ENCODE measurements around the gene RAF1.
"Not testable (repeated sequence)": the region's sequence is repeated elsewhere in the genome, so short reads cannot be mapped to it uniquely, and the experiment has no call there.

Gene RAF1

DNA sequence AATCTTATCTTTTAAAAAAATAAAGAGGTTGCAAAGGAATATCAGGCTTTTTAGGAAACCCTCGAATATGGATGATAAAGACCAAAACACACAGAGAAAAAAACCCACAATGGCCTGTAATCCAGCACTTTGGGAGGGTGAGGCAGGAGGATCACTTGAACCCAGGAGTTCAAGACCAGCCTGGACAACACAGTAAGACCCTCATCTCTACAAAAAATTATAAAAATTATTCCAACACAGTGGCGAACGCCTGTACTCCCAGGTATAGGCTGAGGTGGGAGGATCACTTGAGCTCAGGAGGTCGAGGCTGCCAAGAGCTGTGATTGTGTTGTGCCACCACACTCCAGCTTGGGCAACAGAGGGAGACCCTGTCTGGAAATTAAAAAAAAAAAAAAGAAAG lies 30.8 kb downstream of the RAF1 start:
- no peak for DNase-seq

- DNase-seq = no peak
Measured at GRCh38 chr3:12632523-12632922, 31.4 kb downstream of the RAF1 start.

- not testable (repeated sequence) for DNase-seq
Measured at GRCh38 chr3:12630843-12631242, 33.1 kb downstream of the RAF1 start.

- DNase-seq = no peak
Measured at GRCh38 chr3:12630292-12630691, 33.6 kb downstream of the RAF1 start.

DNA sequence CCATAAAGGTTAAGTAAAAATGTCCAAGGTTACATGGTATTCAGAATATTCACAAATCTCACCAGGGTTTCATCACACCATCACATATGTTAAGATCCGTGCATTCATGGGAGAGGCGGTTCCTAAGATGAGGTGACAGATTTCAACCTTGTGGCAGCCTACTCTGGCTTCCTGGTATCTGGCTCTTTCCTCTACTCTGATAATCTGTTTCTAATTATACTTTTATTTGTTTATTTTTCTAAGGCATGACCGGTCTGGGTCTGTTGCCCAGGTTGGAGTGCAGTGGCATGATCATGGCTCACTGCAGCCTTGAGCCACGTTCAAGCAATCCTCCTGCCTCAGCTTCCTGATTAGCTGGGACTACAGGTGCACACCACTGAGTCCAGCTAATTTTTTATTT lies 34.4 kb downstream of the RAF1 start:
- no peak for DNase-seq

DNA sequence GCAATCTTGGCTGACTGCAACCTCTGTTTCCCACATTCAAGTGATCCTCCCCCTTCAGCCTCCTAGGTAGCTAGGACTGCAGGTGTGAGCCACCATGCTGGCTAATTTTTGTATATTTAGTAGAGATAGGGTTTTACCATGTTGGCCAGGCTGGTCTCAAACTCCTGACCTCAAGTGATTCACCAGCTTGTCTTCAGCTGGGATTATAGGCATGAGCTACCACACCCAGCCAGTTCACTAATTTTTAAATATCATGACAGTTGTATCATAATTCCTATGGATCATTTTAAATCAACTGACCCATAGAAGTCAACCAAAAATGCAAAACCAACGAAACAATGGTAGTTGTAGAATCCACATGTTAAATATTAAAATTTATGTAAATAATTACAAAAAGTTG lies 35.1 kb downstream of the RAF1 start:
- no peak for DNase-seq

GRCh38 chr3:12627370-12627769 lies 36.5 kb downstream of the RAF1 start:
- DNase-seq = no peak

- not testable (repeated sequence) for DNase-seq
Measured at GRCh38 chr3:12624964-12625363, 39.0 kb downstream of the RAF1 start.

DNA sequence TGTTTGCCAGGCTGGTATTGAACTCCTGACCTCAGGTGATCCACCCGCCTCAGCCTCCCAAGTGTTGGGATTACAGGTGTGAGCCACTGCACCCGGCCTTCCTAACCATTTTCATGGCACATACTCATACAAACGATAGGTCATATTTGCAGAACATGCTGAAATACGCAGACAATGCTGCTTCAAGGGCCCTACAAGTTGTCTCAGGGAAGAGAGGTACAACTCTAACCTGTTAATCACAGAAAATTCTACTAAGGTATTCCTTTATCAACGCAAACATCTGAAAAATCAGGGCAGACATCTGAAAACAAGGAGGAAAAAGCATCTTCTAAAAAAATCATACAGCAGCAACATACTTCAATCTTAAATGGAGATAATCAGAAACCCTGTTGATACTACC lies 39.9 kb downstream of the RAF1 start:
- no peak for DNase-seq

DNA sequence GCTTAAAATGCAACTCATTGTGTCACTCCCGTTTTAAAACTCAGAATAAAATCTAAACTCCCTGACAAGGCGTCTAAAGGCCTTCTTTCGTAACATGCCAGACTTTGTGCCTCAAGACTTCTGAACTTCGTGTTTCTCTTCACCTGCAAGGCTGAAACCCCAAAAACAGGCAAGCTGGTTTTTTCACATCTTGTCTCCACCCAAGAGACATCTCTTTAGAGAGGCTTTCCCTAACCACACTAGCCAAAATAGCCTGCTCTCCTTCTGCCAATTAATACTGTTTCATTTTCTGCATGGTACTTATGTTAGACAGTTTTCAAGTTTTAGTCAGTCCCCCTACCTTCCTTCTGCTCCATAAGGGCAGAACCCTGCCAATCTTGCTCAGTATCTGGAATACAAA lies 41.6 kb downstream of the RAF1 start:
- no peak for DNase-seq

- no peak for DNase-seq
Measured at GRCh38 chr3:12620729-12621128, 43.2 kb downstream of the RAF1 start.

DNA sequence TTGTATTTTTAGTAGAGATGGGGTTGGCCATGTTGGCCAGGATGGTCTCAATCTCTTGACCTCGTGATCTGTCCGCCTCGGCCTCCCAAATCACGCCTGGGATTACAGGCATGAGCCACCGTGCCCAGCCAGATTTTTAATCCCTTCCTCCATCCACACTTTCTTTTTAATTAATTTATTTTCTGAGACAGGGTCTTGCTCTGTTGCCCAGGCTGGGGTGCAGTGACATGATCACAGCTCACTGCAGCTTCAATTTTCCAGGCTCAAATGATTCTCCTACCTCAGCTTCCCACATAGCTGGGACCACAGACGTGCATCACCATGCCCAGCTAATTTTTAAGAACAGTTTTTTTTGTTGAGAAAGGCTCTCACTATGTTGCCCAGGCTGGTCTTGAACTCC lies 43.6 kb downstream of the RAF1 start:
- DNase-seq = no peak

DNA sequence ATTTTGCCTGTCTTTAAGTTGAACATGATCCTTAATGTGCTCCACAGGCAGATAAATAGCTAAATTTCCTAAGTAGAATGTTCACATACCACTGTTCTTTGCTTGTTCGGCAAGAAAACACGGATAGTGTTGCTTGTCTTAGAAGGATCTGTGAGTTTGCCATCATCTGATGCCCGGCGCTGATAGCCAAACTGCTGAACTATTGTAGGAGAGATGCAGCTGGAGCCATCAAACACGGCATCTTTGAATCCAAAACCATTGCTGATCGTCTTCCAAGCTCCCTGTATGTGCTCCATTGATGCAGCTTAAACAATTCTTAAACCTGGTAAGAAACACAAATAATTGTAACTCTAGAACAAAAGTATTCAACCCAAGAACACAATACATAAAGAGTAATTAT lies 45.5 kb downstream of the RAF1 start:
- DNase-seq = no peak

DNA sequence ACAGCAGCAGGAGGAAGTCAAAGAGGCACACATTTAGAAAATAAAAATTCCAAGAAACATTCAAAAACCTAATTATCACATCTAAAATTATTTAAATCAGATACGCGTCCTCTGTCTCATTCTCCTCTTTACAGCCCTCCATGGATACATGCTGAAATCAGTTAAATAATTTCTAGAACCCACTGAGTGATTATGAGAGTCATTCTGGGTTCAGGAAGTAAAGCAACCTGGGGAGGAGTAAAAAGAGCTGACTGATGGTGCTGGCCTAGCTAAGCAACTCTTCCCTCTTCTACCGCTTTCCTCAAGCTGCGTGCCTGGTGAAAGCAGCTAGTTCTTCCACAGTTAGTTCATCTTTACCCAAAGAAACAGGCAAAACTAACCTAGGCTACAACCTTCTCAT lies 48.7 kb downstream of the RAF1 start:
- DNase-seq = no peak

GRCh38 chr3:12613250-12613649 lies 50.7 kb downstream of the RAF1 start:
- DNase-seq = no peak

DNA sequence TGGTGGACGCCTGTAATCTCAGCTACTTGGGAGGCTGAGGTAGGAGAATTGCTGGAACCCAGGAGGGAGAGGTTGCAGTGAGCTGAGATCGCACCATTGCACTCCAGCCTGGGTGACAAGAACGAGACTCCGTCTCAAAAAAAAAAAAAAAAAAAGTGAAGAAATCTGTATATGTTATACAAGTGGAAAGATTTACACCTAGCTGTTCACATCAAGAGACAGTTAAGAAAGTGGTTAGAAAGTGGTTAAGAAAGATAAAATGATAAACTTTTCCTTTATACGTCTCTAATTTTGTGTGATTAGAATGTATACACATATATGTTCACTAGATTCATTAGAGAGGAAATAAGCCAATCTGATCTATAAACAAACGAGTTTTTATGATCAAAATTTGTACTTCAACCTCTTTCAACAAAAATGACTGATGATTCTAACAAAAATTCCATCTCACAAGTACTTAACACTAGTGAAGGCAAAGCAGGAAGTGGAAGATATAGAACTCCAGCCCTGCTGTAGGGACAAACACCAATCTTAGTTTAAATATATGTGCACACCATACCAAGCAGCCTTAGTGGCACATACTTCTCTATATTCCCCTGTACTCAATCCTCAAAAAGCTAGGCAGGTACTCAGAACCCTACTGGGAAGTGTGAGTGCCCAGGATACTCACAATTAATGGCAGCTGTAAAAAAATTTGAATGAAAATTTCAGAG lies 51.2 kb downstream of the RAF1 start:
- no peak for DNase-seq

GRCh38 chr3:12611117-12611516 lies 52.8 kb downstream of the RAF1 start:
- DNase-seq = no peak

- no peak for DNase-seq
Measured at GRCh38 chr3:12608376-12608775, 55.5 kb downstream of the RAF1 start.

DNA sequence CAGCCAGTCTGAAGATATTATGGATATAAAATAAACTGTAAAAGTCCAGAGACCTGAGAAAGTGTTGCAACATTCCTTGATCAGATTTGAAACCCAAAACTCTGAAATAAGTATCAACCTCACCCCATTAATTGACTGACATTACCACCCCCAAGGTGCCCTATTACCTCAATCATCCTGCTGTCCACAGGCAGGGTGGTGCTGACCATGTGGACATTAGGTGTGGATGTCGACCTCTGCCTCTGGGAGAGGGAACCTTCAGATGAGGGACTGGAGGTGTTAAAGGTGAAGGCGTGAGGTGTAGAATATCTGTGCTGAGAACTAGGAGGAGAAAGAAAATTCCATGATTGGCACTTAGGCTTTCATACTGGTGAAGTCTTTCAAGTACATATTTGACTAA lies 59.9 kb downstream of the RAF1 start:
- no peak for DNase-seq

- no peak for DNase-seq
Measured at GRCh38 chr3:12601072-12601471, 62.8 kb downstream of the RAF1 start.

DNA sequence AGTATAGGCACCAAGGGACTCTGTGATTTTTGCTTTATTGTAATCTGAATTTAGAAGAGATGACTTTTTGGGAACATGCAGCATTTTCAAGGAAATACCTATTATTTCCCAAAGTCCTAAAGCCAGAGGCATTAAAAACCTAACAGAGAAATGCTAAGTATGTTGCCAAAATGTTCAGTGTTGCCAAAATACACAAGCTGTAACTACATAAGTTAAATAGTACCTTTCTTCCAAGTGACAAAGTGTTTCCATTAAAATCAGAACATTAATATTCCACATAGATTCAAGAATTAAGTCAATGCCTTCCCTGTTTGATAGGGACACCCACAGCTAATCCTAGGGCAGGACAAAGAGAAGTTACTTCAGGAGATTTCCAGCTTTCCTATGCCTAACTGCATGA lies 65.0 kb downstream of the RAF1 start:
- DNase-seq = no peak

GRCh38 chr3:12593473-12593872 lies 70.4 kb downstream of the RAF1 start:
- no peak for DNase-seq

DNA sequence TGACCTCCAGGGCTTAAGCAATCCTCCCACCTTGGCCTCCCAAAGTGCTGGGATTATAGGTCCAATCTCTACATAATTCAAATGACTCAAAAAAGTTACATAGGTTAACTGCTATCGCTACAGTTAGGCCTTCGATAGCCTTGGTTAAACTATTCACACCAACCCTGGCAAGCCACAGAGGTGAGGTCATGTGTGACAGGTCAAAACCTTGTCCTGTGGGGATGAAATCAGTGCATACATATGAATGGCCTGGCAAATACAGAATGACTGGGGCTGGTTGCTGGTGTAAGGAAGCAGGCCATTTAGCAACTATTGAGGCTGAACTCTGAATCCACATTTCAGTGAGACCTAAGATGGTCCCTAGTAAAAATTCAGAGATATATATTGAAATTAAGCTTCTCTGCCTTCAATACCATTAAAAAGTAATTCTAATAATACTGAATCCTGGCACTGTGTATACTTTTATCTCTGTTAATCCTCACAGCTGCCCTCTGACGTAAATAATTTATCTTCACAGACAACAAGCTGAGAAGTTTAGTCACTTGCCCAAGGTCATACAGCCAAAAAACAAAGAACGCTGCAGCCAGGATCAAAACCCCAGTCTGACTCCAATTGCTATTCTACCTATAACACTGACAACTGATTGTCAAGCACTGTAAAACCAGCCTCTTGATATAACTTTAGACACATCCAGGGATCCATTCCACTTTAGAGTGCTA lies 71.8 kb downstream of the RAF1 start:
- DNase-seq = no peak

DNA sequence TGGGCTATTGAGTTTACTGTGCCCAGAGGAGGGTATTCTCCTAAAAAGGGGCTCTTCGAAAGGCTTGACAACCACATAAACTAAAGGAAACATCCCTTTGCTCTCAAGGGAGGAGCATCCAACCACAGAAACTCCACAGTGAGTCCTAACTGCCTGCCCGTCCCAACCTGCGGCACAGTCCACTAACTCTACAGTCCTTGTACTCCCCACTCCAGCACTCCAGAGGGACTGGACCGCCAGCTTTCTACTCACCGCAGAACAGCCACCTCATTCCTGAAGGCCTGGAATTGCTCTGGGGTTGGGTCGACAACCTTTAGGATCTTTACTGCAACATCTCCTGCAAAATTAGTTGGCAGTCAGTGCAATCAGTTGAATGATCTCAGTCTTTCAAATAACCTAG lies 72.5 kb downstream of the RAF1 start:
- DNase-seq = no peak

GRCh38 chr3:12590096-12590495 lies 73.8 kb downstream of the RAF1 start:
- DNase-seq = no peak

All from activated CD4-positive, alpha-beta T cell treated with anti-CD3 and anti-CD28 coated beads for 48 hours (primary cell).